Parathyroid adenoma (tissue), 2 donors: Measurements from ENCODE around the gene OSGIN1.

Experiments used
- H2AFZ ChIP-seq: fragments of 300-600 bp; sonication (generic); one replicate; pipeline ENCODE4 v1.7.0; 2017; ENCODE audit warnings: antibody characterized with exemption, mild to moderate bottlenecking
- H3K27ac ChIP-seq: fragments of 300-600 bp; sonication (generic); one replicate; pipeline ENCODE4 v1.7.0; 2017
- H3K27me3 ChIP-seq: fragments of 300-600 bp; sonication (generic); one replicate; pipeline ENCODE4 v1.7.0; 2017; ENCODE audit warnings: low read length; ENCODE audit not compliant: control insufficient read depth, insufficient read depth
- H3K36me3 ChIP-seq: fragments of 300-600 bp; sonication (generic); one replicate; pipeline ENCODE4 v1.7.0; 2017; ENCODE audit warnings: low read length; ENCODE audit not compliant: control insufficient read depth, insufficient read depth
- H3K4me1 ChIP-seq: fragments of 300-600 bp; sonication (generic); one replicate; pipeline ENCODE4 v1.7.0; 2017; ENCODE audit warnings: control low read depth
- H3K4me2 ChIP-seq: fragments of 300-600 bp; sonication (generic); one replicate; pipeline ENCODE4 v1.7.0; 2017; ENCODE audit warnings: low read length
- H3K4me3 ChIP-seq: fragments of 300-600 bp; sonication (generic); one replicate; pipeline ENCODE4 v1.7.0; 2017; ENCODE audit warnings: low read depth, low read length
- H3K79me2 ChIP-seq: fragments of 300-600 bp; sonication (generic); one replicate; pipeline ENCODE4 v1.7.0; 2017; ENCODE audit warnings: control low read depth
- H3K9ac ChIP-seq: fragments of 300-600 bp; sonication (generic); one replicate; pipeline ENCODE4 v1.7.0; 2017; ENCODE audit warnings: mild to moderate bottlenecking
- H3K9me3 ChIP-seq: fragments of 300-600 bp; sonication (generic); one replicate; pipeline ENCODE4 v1.7.0; 2017; ENCODE audit warnings: low read length; ENCODE audit not compliant: control insufficient read depth
- TF ChIP-seq, protein P1 (sequence below): fragments of 300-600 bp; sonication (generic); IDR thresholded peaks from one replicate; pipeline ENCODE4 v1.7.0; 2017; ENCODE audit warnings: antibody characterized with exemption, mild to moderate bottlenecking
- donor health status: primary hyperparathyroidism.

Gene OSGIN1

DNA sequence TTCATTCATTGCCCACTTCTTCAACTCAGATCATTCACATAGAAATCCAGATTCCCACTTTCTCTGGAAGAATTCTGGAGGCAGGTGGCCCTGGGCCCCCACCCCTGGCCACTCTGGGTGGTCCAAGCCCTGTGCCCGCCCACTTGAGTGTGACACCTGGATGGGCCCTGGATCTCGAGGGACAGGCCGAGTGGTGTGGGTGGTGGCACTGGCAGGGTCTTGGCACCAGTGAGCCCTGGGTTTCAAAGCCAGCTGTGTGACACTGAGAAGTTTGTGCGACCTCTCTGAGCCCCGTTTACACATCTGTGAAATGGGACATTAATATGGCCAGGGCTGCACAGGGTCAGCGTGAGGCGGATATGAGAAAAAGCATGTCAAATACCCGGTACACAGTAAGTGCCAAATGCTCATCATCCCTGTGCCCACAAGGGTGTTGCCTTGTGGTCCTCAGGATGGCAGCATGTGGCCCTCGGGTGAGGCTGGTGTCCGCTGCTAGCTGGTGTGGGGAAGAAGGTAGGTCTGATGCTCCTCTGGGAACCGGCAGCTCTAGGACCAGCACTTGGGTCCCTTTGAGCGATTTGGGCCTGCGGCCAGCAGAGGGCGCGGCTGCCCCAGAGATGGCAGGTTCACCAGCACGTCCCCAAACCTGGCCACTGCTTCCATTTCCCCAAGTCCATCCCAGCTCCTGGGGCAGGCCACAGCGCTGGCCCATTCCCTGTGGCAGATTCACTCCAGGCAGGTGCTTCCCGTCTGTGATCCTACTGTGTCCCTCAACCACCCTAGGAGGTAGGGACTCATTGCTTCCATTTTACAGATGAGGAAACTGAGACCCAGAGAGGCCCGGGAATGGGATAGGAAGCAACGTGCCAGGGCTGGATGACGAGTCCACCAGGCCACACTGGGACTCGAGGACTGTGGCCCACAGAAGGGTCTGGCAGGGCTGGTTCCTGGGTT, 3.6 kb downstream of the OSGIN1 start:
- H3K27me3 ChIP-seq = no peaks in the 10 kb centered on the region
- no peak overlapping the region for H3K4me2 ChIP-seq
- H3K4me3 ChIP-seq = no peak overlapping the region
- peaks cover 13% of the 10 kb centered on the region for H3K4me1 ChIP-seq
- H3K9ac ChIP-seq = no peak overlapping the region
- H3K79me2 ChIP-seq = no peaks in the 10 kb centered on the region
- no peak overlapping the region for H3K27ac ChIP-seq
- no peaks in the 10 kb centered on the region for H3K36me3 ChIP-seq
- peak overlapping the region; percentile 27 for H2AFZ ChIP-seq
- H3K9me3 ChIP-seq = no peaks in the 10 kb centered on the region
- TF ChIP-seq, protein P1, sequence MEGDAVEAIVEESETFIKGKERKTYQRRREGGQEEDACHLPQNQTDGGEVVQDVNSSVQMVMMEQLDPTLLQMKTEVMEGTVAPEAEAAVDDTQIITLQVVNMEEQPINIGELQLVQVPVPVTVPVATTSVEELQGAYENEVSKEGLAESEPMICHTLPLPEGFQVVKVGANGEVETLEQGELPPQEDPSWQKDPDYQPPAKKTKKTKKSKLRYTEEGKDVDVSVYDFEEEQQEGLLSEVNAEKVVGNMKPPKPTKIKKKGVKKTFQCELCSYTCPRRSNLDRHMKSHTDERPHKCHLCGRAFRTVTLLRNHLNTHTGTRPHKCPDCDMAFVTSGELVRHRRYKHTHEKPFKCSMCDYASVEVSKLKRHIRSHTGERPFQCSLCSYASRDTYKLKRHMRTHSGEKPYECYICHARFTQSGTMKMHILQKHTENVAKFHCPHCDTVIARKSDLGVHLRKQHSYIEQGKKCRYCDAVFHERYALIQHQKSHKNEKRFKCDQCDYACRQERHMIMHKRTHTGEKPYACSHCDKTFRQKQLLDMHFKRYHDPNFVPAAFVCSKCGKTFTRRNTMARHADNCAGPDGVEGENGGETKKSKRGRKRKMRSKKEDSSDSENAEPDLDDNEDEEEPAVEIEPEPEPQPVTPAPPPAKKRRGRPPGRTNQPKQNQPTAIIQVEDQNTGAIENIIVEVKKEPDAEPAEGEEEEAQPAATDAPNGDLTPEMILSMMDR = peak; percentile 86

DNA sequence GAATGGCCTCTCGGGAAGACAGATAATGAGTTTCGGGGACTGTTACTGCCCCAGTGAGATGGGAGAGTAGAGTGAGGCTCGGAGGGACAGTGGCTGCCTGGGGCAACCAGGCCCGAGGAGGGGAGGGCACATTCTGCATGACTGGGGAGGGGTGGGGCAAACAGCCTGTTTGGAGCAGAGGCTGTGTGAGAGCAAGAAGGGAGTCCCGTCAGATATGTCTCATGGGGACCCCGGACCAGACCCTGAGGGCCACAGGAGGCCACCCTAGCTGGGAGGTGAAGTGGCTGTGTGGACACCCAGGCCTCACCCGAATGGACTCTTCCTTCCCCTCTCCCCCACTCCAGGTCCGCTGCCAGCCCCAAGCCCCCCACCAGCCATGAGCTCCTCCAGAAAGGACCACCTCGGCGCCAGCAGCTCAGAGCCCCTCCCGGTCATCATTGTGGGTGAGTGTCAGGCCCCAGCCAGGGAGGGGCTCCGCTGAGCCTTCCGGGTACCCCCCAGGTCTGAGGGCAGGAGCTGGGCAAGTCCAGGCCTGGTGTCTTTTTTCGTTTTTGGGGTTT, 4.3 kb downstream of the OSGIN1 start:
- no peak overlapping the region for H3K4me3 ChIP-seq
- H3K9me3 ChIP-seq = no peaks in the 10 kb centered on the region
- TF ChIP-seq, protein P1 = no peak
- no peak overlapping the region for H3K9ac ChIP-seq
- H3K4me2 ChIP-seq = no peak overlapping the region
- H2AFZ ChIP-seq = no peak overlapping the region
- H3K36me3 ChIP-seq = no peaks in the 10 kb centered on the region
- no peak overlapping the region for H3K27ac ChIP-seq
- H3K79me2 ChIP-seq = no peaks in the 10 kb centered on the region
- peaks cover 12% of the 10 kb centered on the region for H3K4me1 ChIP-seq
- no peaks in the 10 kb centered on the region for H3K27me3 ChIP-seq

DNA sequence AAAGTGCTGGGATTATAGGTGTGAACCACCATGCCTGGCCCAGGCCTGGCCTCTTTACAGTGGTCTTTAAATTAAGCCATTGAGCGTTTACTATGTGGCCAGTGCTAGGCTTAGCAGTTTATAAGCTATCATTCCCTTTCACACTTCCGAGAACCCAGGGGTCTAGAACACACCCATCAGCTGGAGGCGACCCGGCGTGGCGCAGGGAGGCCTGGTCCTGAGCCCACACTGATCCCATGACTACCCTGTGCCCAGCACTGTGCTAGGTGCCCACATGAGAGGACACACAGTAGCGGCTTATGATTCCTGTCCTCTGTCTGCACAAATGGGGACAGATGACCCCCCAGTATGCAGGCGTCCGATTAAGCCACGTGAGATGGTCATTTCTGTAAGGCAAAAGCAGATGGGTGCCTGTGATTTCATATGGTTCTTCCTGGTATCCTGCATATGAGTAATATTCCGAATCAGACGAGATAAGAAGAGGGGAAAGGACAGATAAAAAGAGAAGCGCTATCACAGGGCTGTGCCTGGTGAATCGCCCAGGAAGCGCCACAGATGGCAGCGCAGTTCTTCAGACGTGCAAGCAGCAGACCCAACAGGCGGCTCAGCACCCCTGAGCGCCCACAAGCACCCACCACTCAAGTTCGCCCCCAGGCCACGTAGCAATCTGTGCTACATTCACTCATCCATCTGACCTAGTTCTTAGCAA, 5.3 kb downstream of the OSGIN1 start:
- Histone ChIP-seq H3K27ac (no peak overlapping the region), H3K27me3 (no peaks in the 10 kb centered on the region), H3K9ac (no peak overlapping the region), H3K4me3 (no peak overlapping the region), H3K4me1 (peaks cover 7% of the 10 kb centered on the region), H3K36me3 (no peaks in the 10 kb centered on the region), H3K4me2 (no peak overlapping the region), H3K79me2 (no peaks in the 10 kb centered on the region), H3K9me3 (no peaks in the 10 kb centered on the region), H2AFZ (no peak overlapping the region)
- TF ChIP-seq, protein P1 = no peak

DNA sequence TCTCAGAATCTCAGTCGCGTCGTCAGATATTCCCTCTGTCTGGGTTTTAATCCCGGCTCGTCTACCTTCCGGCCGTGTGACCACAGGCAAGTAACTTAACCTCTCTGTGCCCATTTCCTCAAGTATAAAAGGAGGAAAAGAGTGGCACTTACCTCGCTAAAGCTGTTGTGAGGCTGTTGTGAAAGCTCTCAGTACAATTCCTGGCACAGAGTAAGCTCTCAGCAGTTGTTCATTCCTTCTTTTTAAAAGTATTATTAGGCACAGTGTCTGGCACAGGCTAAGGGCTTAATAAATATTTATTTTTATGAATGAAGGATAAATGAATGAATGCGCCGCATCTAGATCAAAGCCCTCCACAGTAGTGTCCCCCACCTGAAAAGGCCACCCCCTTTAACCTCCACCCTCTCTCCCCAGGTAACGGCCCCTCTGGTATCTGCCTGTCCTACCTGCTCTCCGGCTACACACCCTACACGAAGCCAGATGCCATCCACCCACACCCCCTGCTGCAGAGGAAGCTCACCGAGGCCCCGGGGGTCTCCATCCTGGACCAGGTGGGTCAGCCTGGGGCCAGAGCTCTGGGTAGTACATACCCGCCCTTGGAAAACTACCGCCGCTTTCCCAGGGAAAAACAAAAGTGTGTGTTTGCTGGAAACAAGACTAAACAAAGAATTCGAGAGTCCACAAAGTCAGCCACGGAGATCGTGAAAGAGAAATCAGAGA, 6.0 kb downstream of the OSGIN1 start:
- Histone ChIP-seq H3K9ac (no peak overlapping the region), H3K4me1 (peaks cover 3% of the 10 kb centered on the region), H2AFZ (no peak overlapping the region), H3K36me3 (no peaks in the 10 kb centered on the region), H3K27ac (no peak overlapping the region), H3K4me3 (no peak overlapping the region), H3K79me2 (no peaks in the 10 kb centered on the region), H3K27me3 (no peaks in the 10 kb centered on the region), H3K4me2 (no peak overlapping the region), H3K9me3 (no peaks in the 10 kb centered on the region)
- TF ChIP-seq, protein P1 = no peak
